ENCODE data around the gene CBX4.

DNA sequence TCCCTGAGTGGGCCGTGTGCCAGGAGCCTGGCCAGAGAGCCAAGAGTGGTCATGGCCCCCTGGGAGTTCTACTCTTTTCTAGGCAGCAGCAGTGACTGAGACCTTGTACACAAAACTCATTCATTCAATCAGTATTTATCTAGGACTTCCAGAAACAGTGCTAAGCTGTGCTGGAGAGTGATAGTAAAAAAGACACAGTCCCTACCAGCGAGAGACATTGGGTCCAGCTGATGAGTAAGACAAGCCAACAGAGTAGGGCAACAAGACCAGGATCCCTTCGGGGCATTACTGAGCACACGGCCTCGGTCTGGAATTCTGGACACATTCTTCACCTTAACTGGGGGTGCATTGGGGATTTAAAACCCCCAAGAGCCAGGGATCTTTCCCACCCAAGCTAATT is 20.2 kb downstream of the CBX4 start:
- TF ChIP-seq EZH2 (IDR thresholded peaks at IDR 0.05; ENCODE audit: insufficient read depth, poor library complexity, severe bottlenecking) (no peak), EZH2phosphoT487 (IDR thresholded peaks at IDR 0.05; ENCODE audit: insufficient read depth, low read depth) (no peak)

All from GM23248 (cell line).